ENCODE measurements around the gene AEBP1.

DNA sequence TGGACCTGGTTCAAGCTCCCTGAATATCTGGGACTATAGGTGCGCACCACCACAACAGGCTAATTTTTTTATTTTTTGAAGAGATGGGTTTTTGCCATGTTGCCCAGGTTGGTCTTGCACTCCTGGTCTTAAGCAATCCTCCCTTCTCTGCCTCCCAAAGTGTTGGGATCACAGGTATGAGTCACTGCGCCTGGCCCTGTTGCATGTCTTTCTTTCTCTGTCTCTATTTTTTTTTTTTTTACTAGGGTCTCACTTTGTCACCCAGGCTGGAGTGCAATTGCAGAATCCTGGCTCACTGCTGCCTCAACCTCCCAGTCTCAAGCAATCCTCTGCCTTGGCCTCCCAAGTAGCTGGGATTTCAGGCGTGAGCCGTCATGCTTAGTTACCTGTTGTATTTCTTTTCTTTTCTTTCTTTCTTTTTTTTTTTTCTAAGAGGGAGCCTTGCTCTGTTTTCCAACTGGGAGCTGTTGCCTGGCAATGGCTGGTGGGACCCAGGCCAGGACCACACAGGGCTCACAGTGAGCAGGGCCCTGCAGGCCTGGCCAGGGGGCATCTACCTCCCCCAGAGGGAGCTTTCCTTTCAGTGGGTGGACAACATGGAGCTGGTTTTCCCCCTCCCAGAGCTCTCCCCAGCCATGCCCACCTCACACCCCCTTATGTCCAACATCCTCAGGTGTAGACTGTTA, 30.9 kb downstream of the AEBP1 start:
- TF ChIP-seq, protein P1, sequence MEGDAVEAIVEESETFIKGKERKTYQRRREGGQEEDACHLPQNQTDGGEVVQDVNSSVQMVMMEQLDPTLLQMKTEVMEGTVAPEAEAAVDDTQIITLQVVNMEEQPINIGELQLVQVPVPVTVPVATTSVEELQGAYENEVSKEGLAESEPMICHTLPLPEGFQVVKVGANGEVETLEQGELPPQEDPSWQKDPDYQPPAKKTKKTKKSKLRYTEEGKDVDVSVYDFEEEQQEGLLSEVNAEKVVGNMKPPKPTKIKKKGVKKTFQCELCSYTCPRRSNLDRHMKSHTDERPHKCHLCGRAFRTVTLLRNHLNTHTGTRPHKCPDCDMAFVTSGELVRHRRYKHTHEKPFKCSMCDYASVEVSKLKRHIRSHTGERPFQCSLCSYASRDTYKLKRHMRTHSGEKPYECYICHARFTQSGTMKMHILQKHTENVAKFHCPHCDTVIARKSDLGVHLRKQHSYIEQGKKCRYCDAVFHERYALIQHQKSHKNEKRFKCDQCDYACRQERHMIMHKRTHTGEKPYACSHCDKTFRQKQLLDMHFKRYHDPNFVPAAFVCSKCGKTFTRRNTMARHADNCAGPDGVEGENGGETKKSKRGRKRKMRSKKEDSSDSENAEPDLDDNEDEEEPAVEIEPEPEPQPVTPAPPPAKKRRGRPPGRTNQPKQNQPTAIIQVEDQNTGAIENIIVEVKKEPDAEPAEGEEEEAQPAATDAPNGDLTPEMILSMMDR (IDR thresholded peaks at IDR 0.05): no peak
- no peak for TF ChIP-seq POLR2A (IDR thresholded peaks at IDR 0.05)
- no peak for TF ChIP-seq EP300 (IDR thresholded peaks at IDR 0.05; ENCODE audit: low read depth)
- TF ChIP-seq POLR2AphosphoS5 (IDR thresholded peaks at IDR 0.05): no peak
